HG02973 (cell line): ENCODE results near the gene EYS.

Experiments used
- ATAC-seq: cut with Tn5 transposase; IDR thresholded peaks from one replicate; pipeline ENCODE4 v1.9.1; 2021; ENCODE audit warnings: moderate library complexity; ENCODE audit not compliant: unreplicated experiment

EYS gene

GRCh38 chr6:64197246-64197645 is 1509.8 kb downstream of the EYS start:
- ATAC-seq: no peak

- ATAC-seq: no peak
Observed at GRCh38 chr6:64186592-64186991, 1520.4 kb downstream of the EYS start.

GRCh38 chr6:64185621-64186020 is 1521.4 kb downstream of the EYS start:
- no peak for ATAC-seq

GRCh38 chr6:64175296-64175695 is 1531.7 kb downstream of the EYS start:
- ATAC-seq: no peak

GRCh38 chr6:64170316-64170715 is 1536.7 kb downstream of the EYS start:
- ATAC-seq: no peak

GRCh38 chr6:64160486-64160885 is 1546.5 kb downstream of the EYS start:
- no peak for ATAC-seq

- ATAC-seq: no peak
Observed at GRCh38 chr6:64155063-64155462, 1552.0 kb downstream of the EYS start.

- ATAC-seq: no peak
Observed at GRCh38 chr6:64146876-64147275, 1560.2 kb downstream of the EYS start.

- ATAC-seq: no peak
Observed at GRCh38 chr6:64146094-64146493, 1560.9 kb downstream of the EYS start.

GRCh38 chr6:64145658-64146057 is 1561.4 kb downstream of the EYS start:
- ATAC-seq: no peak

- no peak for ATAC-seq
Observed at GRCh38 chr6:64143101-64143500, 1563.9 kb downstream of the EYS start.

GRCh38 chr6:64141680-64142079 is 1565.3 kb downstream of the EYS start:
- no peak for ATAC-seq

- no peak for ATAC-seq
Observed at GRCh38 chr6:64128301-64129024, 1578.6 kb downstream of the EYS start.

GRCh38 chr6:64123761-64124633 is 1583.0 kb downstream of the EYS start:
- ATAC-seq: no peak

- no peak for ATAC-seq
Observed at GRCh38 chr6:64122712-64123375, 1584.2 kb downstream of the EYS start.

GRCh38 chr6:64121011-64121565 is 1585.9 kb downstream of the EYS start:
- no peak for ATAC-seq

- ATAC-seq: no peak
Observed at GRCh38 chr6:64113704-64114103, 1593.3 kb downstream of the EYS start.

- ATAC-seq: no peak
Observed at GRCh38 chr6:64104051-64104450, 1603.0 kb downstream of the EYS start.

GRCh38 chr6:64103480-64103879 is 1603.5 kb downstream of the EYS start:
- ATAC-seq: no peak

- no peak for ATAC-seq
Observed at GRCh38 chr6:64100702-64101303, 1606.2 kb downstream of the EYS start.

- ATAC-seq: no peak
Observed at GRCh38 chr6:64090352-64090751, 1616.7 kb downstream of the EYS start.
